Fibroblast of skin of left quadriceps (primary cell): Measurements from ENCODE around the gene ART3.

ENCODE experiments used
- DNase-seq, 2 experiments: peaks; one replicate each; pipeline ENCODE4 v3.0.0-alpha.2; 2013; ENCODE audit warnings: low read depth in 2 of 2

Gene ART3

GRCh38 chr4:76147454-76148141 lies 73.1 kb downstream of the ART3 start:
- DNase-seq: peak; percentile 45 to 54

- peak; percentile 87 for DNase-seq
Measured at GRCh38 chr4:76148142-76148865, 73.8 kb downstream of the ART3 start, which contains the start of gene NUP54. Gene NUP54 (minus strand): TSS chr4:76148397. CDS start chr4:76148374, 23 bp downstream.

GRCh38 chr4:76153356-76153755 lies 78.8 kb downstream of the ART3 start:
- DNase-seq: no peak

- DNase-seq: no peak
Measured at GRCh38 chr4:76155979-76156378, 81.5 kb downstream of the ART3 start.

- no peak for DNase-seq
Measured at GRCh38 chr4:76156635-76157034, 82.1 kb downstream of the ART3 start.

- no peak for DNase-seq
Measured at GRCh38 chr4:76160355-76160754, 85.8 kb downstream of the ART3 start.
